Omental fat pad (tissue), 4 donors: ENCODE measurements around the gene KMT2B. TPM values are rescaled to one million over a fixed set of nuclear protein-coding genes. Genes with fewer than 3 reads are reported as not detected.

Experiments used
- ATAC-seq: fragments of 150-250 bp; one replicate; pipeline ENCODE4 v1.9.1; 2016; ENCODE audit warnings: mild to moderate bottlenecking, moderate library complexity; ENCODE audit not compliant: low FRiP score
- DNase-seq: peaks from one replicate; pipeline ENCODE4 v3.0.0-alpha.2; 2019; ENCODE audit warnings: low spot score
- total RNA-seq, 4 donors: library from RNA; depleted of rRNA; stranded (reverse); fragments of >200 nt; gene quantifications; one replicate each; pipeline ENCODE4 v1.1.0, GENCODE V29; 2016
- TF ChIP-seq, protein P1 (sequence below), 3 donors: fragments of 450-650 bp; IDR thresholded peaks; one replicate each; pipeline ENCODE4 v1.5.1; 2016 to 2017; ENCODE audit warnings: antibody characterized with exemption in 3 of 3, mild to moderate bottlenecking in 3 of 3, moderate library complexity in 2 of 3

The KMT2B gene
- total RNA-seq, 4 donors from 2014 or later, result 11.5 to 28.7 (median 19.8) TPM

DNA sequence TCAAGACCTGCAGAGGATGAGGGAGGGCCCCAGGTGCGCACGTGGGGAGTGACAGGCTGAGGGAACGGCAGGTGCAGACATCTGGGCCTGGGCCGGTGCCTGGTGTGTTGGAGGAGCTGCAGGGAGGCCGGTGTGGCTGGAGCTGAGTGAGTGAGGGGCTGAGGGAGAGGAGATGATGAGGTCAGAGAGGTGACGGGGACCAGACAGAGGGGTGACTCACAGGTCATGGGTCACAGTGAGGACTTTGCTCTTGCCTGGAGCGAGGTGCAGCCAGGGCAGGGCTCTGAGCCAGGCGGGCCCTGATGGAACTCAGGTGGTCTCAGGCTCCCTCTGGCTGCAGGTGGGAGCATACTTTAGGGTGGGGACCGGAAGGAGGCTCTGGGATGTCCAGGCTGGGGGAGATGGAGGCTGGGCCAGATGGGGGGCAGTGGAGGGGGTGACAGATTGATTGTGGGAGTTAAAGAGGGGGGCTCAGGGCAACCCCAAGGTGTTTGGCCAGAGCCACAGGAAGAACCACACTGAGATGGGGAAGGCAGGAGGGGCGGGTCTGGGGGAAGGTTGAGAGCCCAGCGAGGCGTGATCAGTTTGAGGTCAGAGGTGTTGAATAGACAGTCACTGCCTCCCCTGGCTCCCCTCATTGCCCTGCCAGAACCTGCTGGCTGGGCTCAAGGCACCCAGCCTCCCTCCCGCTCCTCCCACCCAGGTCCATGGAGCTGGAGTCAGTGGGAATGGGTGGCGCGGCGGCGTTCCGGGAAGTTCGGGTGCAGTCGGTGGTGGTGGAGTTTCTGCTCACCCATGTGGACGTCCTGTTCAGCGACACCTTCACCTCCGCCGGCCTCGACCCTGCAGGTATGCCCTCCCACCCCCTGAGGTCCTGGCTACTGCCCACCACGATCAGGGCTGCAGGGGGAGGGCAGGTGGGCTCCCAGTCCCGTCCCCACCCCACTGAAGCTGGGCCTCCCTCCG, 65.9 kb downstream of the KMT2B start:
- TF ChIP-seq, protein P1, sequence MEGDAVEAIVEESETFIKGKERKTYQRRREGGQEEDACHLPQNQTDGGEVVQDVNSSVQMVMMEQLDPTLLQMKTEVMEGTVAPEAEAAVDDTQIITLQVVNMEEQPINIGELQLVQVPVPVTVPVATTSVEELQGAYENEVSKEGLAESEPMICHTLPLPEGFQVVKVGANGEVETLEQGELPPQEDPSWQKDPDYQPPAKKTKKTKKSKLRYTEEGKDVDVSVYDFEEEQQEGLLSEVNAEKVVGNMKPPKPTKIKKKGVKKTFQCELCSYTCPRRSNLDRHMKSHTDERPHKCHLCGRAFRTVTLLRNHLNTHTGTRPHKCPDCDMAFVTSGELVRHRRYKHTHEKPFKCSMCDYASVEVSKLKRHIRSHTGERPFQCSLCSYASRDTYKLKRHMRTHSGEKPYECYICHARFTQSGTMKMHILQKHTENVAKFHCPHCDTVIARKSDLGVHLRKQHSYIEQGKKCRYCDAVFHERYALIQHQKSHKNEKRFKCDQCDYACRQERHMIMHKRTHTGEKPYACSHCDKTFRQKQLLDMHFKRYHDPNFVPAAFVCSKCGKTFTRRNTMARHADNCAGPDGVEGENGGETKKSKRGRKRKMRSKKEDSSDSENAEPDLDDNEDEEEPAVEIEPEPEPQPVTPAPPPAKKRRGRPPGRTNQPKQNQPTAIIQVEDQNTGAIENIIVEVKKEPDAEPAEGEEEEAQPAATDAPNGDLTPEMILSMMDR (IDR thresholded peaks at IDR 0.05), result no peak
- no peak for ATAC-seq
- DNase-seq, result no peak

DNA sequence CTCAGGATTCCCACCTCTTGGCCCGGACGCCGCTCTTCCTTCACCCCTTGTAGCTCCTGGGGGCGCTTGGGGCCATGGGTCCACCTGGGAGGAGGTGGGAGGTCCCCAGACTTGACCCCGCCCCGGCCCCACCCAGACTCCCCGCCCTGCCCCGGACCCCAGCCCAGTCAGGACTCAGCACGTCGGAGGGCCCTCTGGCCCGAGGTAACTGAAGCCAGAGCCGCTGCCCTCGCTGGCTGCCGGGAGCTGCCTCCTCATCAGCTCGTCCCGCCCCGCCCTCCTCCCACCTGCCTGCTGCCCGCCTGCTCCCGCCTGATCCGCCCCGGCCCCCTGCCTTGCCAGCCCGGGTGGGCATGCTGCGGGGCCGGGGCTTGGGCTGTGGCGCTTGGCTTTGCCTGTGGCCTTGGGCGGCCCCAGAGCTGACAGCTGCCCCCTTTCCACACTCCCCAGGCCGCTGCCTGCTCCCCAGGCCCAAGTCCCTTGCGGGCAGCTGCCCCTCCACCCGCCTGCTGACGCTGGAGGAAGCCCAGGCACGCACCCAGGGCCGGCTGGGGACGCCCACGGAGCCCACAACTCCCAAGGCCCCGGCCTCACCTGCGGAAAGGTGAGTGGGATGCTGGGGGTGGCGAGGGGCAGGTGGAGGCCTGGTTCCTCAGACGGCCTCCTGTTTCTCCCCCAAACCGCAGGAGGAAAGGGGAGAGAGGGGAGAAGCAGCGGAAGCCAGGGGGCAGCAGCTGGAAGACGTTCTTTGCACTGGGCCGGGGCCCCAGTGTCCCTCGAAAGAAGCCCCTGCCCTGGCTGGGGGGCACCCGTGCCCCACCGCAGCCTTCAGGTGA, 66.9 kb downstream of the KMT2B start:
- TF ChIP-seq, protein P1 (IDR thresholded peaks at IDR 0.05), result no peak
- DNase-seq (no peak), ATAC-seq (no peak)

DNA sequence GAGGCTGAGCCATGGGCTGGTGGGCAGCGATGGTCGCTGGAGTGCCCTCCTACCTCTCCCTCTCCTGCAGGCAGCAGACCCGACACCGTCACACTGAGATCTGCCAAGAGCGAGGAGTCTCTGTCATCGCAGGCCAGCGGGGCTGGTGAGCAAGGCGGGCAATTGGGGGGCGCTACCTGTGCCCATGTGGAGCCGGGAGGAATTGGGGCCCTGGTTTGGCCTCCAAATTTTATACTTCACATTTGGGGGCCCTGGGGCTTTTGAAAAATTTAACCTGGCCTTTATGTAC, 67.5 kb downstream of the KMT2B start:
- TF ChIP-seq, protein P1 (IDR thresholded peaks at IDR 0.05), result no peak
- no peak for DNase-seq
- no peak for ATAC-seq

DNA sequence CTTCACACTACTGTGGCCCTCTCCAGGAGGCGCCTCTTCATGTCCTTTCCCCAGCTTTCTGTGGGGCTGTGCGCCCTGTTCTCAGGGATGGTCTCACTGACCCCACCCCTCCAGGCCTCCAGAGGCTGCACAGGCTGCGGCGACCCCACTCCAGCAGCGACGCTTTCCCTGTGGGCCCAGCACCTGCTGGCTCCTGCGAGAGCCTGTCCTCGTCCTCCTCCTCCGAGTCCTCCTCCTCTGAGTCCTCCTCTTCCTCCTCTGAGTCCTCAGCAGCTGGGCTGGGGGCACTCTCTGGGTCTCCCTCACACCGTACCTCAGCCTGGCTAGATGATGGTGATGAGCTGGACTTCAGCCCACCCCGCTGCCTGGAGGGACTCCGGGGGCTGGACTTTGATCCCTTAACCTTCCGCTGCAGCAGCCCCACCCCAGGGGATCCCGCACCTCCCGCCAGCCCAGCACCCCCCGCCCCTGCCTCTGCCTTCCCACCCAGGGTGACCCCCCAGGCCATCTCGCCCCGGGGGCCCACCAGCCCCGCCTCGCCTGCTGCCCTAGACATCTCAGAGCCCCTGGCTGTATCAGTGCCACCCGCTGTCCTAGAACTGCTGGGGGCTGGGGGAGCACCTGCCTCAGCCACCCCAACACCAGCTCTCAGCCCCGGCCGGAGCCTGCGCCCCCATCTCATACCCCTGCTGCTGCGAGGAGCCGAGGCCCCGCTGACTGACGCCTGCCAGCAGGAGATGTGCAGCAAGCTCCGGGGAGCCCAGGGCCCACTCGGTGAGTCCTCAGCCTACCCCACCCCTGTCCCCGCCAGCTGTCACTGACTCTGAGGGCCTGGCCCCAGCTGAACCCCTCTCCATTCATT, 68.7 kb downstream of the KMT2B start:
- DNase-seq (no peak), ATAC-seq (no peak)
- TF ChIP-seq, protein P1 (IDR thresholded peaks at IDR 0.05), result no peak

DNA sequence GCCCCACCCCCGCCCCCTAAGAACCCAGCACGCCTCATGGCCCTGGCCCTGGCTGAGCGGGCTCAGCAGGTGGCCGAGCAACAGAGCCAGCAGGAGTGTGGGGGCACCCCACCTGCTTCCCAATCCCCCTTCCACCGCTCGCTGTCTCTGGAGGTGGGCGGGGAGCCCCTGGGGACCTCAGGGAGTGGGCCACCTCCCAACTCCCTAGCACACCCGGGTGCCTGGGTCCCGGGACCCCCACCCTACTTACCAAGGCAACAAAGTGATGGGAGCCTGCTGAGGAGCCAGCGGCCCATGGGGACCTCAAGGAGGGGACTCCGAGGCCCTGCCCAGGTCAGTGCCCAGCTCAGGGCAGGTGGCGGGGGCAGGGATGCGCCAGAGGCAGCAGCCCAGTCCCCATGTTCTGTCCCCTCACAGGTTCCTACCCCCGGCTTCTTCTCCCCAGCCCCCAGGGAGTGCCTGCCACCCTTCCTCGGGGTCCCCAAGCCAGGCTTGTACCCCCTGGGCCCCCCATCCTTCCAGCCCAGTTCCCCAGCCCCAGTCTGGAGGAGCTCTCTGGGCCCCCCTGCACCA, 69.5 kb downstream of the KMT2B start:
- no peak for DNase-seq

More for the DNA sequence above, 69.5 kb downstream of the KMT2B start:
- ATAC-seq, result no peak
- TF ChIP-seq, protein P1 (IDR thresholded peaks at IDR 0.05), result no peak

Other genes starting within 250 kb of the KMT2B start
- not detected for gene KRTDAP, start 227.5 kb upstream of the KMT2B start, total RNA-seq
- gene DMKN, start 204.4 kb upstream of the KMT2B start, total RNA-seq, result 10 to 100 TPM in 3 of 4 donors, 1 to 10 TPM in 1; 2.8 to 48.9 (median 33.8) TPM
- gene SBSN, start 189.7 kb upstream of the KMT2B start, total RNA-seq, result under 1 TPM in 1 of 4 donors, not detected in 3; 0.93 TPM
- gene GAPDHS, start 184.5 kb upstream of the KMT2B start, total RNA-seq, result not detected
- 100 to 1,000 TPM in 1 of 4 donors, 10 to 100 TPM in 3; 67.1 to 114 (median 74.5) TPM for gene TMEM147, start 172.4 kb upstream of the KMT2B start, total RNA-seq
- not detected for gene ATP4A, start 154.3 kb upstream of the KMT2B start, total RNA-seq
- gene PMIS2, start 131.8 kb upstream of the KMT2B start, total RNA-seq, result not detected
- 1 to 10 TPM; 4.0 to 7.3 (median 5.1) TPM for gene HAUS5, start 105.3 kb upstream of the KMT2B start, total RNA-seq
- gene RBM42, start 89.0 kb upstream of the KMT2B start, total RNA-seq, result 10 to 100 TPM; 35.0 to 41.7 (median 39.6) TPM
- under 1 TPM in 2 of 4 donors, not detected in 2; 0.65 to 0.82 TPM for gene ETV2, start 76.3 kb upstream of the KMT2B start, total RNA-seq
- 100 to 1,000 TPM; 391 to 611 (median 538) TPM for gene COX6B1, start 69.7 kb upstream of the KMT2B start, total RNA-seq
- gene UPK1A, start 51.5 kb upstream of the KMT2B start, total RNA-seq, result under 1 TPM in 1 of 4 donors, not detected in 3; 0.44 TPM
- gene ZBTB32, start 13.4 kb upstream of the KMT2B start, total RNA-seq, result under 1 TPM in 2 of 4 donors, not detected in 2; 0.47 to 0.72 TPM
- 10 to 100 TPM in 2 of 4 donors, 1 to 10 TPM in 2; 5.8 to 14.8 (median 10.1) TPM for gene IGFLR1, start 24.4 kb downstream of the KMT2B start, total RNA-seq
- gene U2AF1L4, start 27.4 kb downstream of the KMT2B start, total RNA-seq, result 10 to 100 TPM; 18.4 to 23.8 (median 22.9) TPM
- 10 to 100 TPM; 28.1 to 58.6 (median 37.9) TPM for gene PSENEN, start 27.6 kb downstream of the KMT2B start, total RNA-seq
- gene LIN37, start 30.6 kb downstream of the KMT2B start, total RNA-seq, result 10 to 100 TPM; 11.3 to 18.3 (median 15.6) TPM
- 100 to 1,000 TPM; 107 to 203 (median 128) TPM for gene HSPB6, start 39.0 kb downstream of the KMT2B start, total RNA-seq
- 1 to 10 TPM; 3.7 to 7.5 (median 5.3) TPM for gene PROSER3, start 40.2 kb downstream of the KMT2B start, total RNA-seq
- gene ARHGAP33, start 57.6 kb downstream of the KMT2B start, total RNA-seq, result 1 to 10 TPM in 3 of 4 donors, under 1 TPM in 1; 0.84 to 9.1 (median 2.5) TPM
- gene PRODH2, start 94.8 kb downstream of the KMT2B start, total RNA-seq, result not detected
- gene NPHS1, start 134.5 kb downstream of the KMT2B start, total RNA-seq, result 1 to 10 TPM in 1 of 4 donors, under 1 TPM in 1, not detected in 2; 0.48 to 1.5 TPM
- gene KIRREL2, start 138.9 kb downstream of the KMT2B start, total RNA-seq, result 1 to 10 TPM in 1 of 4 donors, under 1 TPM in 2, not detected in 1; 0.25 to 1.4 (median 0.48) TPM
- gene APLP1, start 150.6 kb downstream of the KMT2B start, total RNA-seq, result 10 to 100 TPM in 1 of 4 donors, 1 to 10 TPM in 3; 1.1 to 10.1 (median 2.3) TPM
- 10 to 100 TPM in 3 of 4 donors, 1 to 10 TPM in 1; 7.4 to 52.7 (median 15.5) TPM for gene NFKBID, start 182.5 kb downstream of the KMT2B start, total RNA-seq
- gene HCST, start 184.5 kb downstream of the KMT2B start, total RNA-seq, result 10 to 100 TPM in 2 of 4 donors, 1 to 10 TPM in 2; 7.6 to 57.0 (median 13.3) TPM
- gene TYROBP, start 190.3 kb downstream of the KMT2B start, total RNA-seq, result 100 to 1,000 TPM; 171 to 490 (median 280) TPM
- 1 to 10 TPM; 3.2 to 8.7 (median 5.3) TPM for gene LRFN3, start 218.4 kb downstream of the KMT2B start, total RNA-seq